DMS153 treated with DMSO at 0.1 percent for 48 hours (cell line): Measurements from ENCODE around the gene PIN1.
A peak's percentile ranks its signal among the peaks of the same experiment; 100 is the strongest.
"Not testable (repeated sequence)": the region's sequence is repeated elsewhere in the genome, so short reads cannot be mapped to it uniquely, and the experiment has no call there.

Source experiments
- DNase-seq: peaks from one replicate; lab custom pipeline; 2025; ENCODE audit not compliant: unreplicated experiment; lab: John Stamatoyannopoulos, UW

PIN1 gene

DNA sequence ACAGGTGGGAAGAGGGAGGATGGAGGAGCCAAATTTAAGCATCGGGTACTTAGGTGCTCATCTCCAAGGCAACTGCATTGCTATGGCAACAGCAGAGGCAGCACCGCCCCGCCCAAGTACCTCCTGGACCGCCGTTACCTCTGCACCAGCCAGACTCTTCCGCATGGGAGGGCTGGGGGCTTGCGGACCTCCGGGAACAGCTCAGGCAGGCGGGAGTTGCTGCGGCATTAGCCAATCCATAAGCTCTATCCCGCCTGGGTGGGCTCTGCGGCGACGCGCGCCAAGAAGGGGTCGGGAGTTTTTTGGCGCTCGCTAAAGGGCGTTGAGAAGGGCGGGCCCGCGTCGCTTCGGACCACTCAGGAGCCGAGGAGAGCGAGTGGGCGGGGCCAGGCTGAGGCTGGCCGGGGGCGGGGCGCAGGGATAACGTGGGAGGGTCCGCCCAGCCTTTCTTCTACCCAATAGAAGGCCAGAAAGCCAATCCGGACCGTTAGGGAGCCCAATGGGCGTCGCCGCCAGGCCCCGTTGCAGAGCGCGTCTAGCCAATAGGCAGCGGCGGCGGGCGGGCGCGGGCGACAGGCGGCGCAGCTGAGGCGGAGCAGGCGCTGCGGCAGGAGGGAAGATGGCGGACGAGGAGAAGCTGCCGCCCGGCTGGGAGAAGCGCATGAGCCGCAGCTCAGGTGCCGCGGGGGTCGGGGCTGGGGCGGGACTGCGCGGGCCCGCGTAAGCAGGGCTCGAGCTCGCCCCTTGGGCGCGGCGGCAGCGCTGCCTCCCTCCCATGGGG, at the start of gene PIN1:
PIN1 (plus strand) TSS at position 593 of the 781 bp plus-strand sequence; CDS start at position 620, 27 bp downstream.
- peak; percentile 97 for DNase-seq

DNA sequence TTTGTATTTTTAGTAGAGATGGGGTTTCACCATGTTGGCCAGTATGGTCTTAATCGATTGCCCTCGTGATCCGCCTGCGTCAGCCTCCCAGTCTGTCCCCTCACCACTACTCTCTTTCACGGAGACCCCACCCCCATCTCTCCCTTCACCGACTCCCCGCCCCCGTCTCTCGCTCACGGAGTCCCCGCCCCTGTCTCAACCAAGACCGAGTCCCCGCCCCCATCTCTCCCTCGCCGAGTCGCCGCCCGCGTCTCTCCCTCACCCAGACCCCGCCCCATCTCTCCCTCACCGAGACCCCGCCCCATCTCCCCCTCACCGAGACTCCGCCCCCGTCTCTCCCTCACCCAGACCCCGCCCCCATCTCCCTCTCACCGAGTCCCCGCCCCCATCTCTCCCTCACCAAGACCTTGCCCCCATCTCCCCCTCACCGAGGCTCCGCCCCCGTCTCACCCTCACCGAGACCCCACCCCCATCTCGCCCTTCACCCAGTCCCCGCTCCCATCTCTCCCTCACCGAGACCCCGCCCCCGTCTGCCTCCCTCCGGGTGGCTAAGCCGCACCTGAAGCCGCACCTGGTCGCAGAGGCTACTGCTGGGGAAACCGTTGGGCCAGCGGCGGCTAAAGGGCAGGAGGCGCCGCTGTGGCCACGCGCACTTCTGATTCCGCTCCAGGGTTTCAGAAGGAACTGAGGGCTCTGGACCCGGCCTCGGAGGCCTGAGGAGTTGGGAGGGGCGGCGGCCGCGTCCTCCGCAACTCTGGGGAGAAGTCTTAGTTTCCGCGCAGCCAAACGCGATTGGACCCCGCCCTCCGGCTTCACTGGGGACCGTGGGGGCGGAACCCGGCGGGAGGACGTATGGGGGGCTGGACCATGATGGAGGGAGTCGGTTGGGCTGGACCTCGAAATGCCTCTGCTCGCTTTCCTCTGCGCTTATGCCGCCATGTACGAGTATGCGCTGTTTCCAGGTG, 49.5 kb upstream of the PIN1 start:
- DNase-seq: peak; percentile 99

DNA sequence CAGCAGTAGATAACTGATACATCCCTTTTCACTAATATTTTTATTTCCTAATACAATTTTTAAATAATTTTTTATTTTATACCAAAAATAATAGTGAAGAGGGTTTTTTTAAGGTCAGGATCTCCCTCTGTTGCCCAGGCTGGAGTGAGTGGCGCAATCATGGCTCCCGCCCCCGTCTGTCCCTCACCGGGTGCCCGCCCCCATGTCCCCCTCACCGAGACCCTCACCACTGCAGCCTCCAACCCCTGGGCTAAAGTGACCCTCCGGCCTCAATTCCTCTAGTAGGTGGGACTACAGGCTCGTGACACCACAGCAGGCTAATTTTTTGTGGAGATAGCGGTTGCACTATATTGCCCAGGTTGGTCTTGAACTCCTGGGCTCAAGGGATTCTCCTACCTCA, 48.8 kb upstream of the PIN1 start:
- DNase-seq: no peak

- DNase-seq: no peak
Measured at GRCh38 chr19:9786819-9787218, 48.3 kb upstream of the PIN1 start.

- DNase-seq: not testable (repeated sequence)
Measured at GRCh38 chr19:9788604-9789003, 46.5 kb upstream of the PIN1 start.

- no peak for DNase-seq
Measured at GRCh38 chr19:9789066-9789465, 46.1 kb upstream of the PIN1 start.

- DNase-seq: not testable (repeated sequence)
Measured at GRCh38 chr19:9789579-9789978, 45.5 kb upstream of the PIN1 start.

- DNase-seq: not testable (repeated sequence)
Measured at GRCh38 chr19:9791073-9791367, 44.1 kb upstream of the PIN1 start.

GRCh38 chr19:9791552-9792205, 43.4 kb upstream of the PIN1 start:
- peak; percentile 86 for DNase-seq

DNA sequence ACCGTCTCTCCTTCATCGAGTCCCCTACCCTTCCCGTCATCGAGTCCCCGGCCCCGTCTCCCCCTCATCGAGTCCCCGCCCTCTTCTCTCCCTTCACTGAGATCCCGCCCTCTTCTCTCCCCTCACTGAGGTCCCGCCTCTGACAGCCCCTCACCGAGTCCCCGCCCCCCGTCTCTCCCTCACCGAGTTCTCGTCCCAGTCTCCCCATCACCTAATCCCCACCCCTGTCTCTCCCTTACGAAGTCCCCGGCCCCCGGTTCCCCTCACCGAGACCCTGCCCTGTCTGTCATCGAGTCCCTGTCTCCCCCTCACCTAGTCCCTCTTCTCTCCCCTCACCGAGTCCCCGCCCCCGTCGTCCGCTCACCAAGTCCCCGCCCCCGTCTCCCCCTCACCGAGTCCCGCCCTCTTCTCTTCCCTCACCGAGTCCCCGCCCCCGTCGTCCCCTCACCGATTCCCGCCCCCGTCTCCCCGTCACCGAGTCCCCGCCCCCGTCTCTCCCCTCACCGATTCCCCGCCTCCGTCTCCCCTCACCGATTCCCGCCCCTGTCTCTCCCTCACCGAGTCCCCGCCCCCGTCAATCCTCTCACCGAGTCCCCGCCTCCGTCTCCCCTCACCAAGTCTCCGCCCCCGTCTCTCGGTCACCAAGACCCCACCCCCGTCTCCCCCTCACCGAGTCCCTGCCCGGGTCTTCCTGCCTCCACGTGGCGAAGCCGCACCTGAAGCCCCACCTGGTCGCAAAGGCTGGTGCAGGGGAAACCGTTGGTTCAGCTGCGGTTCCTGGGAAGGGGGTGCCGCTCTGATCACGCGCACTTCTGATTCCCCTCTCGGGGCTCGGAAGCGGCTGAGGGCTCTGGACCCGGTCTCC, 42.7 kb upstream of the PIN1 start:
- peak; percentile 78 for DNase-seq

DNA sequence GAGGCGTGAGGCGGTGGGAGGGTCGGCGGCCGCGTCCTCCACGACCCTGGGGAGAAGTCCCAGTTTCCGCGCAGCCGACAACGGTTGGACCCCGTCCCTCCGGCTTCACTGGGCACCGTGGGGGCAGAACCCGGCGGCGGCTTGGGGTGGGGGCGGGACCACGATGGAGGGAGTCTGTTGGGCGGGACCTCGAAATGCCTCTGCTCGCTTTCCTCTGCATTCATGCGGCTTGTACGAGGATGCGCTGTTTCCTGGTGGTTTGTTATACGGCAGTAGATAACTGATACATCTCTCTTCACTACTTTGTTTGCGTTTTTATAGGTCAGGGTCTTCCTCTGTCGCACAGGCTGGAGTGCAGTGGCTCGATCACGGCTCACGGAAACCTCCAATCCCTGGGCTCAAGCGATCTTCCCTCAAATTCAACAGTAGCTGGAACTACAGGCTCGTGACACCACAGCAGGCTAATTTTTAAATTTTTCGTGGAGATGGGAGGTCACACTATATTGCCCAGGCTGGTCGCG, 42.0 kb upstream of the PIN1 start:
- peak; percentile 5 for DNase-seq

DNA sequence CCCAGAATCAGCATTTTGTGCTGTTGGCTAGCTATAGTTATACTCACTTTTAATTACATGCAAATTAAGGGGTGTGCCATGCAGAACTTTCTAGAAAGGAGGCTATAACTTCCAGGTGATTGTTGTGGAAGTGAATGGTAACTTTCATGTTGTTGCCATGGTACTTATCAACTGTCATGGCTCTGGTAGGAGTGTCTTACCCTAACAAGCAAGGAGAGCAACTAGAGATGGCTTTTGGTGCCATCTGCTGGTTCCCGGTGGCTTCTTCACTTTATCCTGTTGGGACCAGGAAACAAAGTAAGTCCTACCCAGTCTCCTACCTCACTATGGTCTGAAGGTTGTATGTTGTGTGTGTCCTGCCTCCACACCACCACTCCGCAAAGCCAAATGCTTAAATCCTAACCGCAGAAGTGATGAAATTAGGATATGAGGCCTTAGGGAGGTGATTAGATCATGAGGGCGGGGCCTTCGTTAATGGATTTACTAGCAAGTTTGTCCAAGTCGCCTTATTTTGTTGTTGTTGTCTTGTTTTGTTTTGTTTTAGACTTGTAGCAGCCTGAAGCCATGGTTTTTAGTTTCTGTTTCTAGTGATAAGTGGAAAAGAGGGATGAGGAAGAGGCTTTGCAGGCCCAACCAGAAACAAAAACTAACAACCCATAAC, 38.9 kb upstream of the PIN1 start:
- peak; percentile 60 for DNase-seq

GRCh38 chr19:9797871-9798270, 37.2 kb upstream of the PIN1 start:
- no peak for DNase-seq

GRCh38 chr19:9799162-9799561, 36.0 kb upstream of the PIN1 start:
- no peak for DNase-seq

DNA sequence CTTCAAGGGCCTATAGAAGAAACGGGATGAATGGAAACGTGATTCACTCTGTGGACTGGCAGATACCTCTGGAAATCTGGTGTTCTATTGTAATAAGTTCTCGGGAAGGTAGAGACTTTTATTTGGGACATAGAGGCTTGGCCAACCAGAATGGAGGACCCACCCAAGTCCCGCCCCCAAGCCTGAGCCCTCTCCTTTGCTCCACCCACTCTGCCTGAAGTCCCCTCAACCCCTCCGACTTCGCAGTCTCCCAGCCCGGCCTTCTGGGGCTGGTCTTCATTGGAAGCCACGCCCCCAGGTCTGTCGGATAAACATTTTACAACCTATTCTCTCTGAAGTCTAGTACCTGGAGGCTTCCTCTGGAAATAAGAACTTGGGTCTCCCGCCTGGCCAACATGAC, 33.1 kb upstream of the PIN1 start:
- DNase-seq: no peak

GRCh38 chr19:9806803-9807202, 28.3 kb upstream of the PIN1 start:
- DNase-seq: no peak

GRCh38 chr19:9808855-9809824, 26.0 kb upstream of the PIN1 start:
- no peak for DNase-seq

DNA sequence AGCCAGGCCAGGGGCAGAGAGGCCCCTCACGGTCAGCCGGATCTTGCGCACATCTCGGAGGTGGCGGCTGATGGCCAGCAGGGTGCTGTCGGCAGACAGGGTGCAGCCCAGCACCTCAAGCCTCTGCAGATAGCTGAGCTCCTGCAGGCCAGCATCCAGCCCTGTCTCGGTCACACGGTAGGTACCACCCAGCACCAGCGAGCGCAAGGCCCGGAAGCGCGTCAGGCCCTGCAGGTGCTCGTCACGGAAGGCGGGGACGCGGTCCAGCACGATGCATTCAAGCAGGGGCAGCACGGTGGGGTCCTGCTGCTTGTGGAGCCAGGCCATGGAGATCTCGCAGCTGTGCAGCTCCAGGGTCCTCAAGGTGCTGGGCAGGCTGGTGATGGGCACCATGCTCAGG, 24.0 kb upstream of the PIN1 start:
- no peak for DNase-seq
